NCI-H187 treated with DMSO at 0.1 percent for 48 hours (cell line): ENCODE measurements around the gene MEGF6.

Source experiments
- DNase-seq: peaks from one replicate; lab custom pipeline; 2025; lab: John Stamatoyannopoulos, UW

Gene MEGF6

DNA sequence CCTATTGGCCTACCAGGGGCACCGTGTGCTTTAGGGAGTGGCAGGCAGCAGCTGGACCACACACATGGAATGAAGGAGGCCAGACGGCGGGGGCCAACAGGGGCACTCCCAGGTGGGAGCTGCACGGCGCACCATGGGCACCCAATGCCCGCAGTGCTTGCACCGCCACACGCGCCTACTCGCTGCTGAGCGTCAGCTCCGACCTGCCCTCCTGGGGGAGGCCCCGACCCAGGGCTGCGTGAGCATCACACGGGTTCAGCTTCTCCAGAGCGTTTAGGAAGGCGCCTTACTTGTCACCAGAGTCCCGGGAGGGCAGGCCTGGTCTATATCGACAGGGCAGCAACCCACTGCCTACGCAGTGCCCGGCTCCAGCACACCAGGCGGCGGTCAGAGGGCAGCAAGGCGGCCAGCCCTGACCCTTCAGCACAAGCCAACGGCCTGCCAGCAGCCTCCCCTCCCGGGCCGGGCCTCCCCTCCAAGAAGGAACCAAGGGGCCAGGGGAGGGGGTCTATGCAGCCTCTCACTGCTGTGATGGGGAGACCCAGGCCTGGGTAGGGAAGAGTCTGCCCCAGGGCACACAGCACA, 91.9 kb downstream of the MEGF6 start:
- no peak for DNase-seq

DNA sequence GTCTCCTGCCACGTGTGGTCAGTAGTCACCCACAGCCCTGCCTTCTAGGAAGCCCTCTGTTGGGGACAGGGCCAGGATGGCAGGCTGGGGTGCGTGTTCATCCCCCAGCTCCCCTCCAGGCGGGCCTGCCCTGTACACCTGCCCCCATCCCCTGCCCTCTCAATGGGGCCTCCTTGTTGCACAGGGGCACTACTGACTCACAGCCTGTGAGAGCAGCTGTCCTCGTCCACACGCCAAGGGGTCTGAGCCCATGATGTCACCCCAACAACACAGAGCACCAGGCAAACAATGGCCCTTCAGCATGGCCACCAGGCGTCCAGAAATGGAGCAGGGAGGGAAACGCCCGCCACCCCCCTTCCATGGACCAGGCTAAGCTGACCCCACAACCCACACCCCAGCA, 92.6 kb downstream of the MEGF6 start:
- no peak for DNase-seq

DNA sequence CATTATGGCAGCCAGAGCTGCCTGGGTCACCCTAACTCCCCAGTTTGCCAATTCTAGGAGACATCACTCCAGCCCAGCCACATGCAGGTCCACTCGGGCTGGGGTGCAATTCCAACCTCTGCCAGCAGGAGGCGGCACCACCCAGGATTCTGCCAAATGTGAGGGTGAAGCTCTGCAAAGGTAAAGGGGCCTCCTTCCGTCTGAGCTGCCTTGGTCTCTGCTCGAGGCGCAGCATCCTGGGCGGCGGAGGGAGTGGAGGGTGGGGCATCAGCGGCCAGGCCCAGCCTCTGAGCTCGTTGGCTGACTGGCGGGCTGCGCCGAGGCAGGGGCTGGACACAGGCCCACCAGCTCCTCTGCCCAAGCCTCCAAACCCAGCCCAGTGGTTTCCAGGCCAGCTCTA, 93.1 kb downstream of the MEGF6 start:
- no peak for DNase-seq

DNA sequence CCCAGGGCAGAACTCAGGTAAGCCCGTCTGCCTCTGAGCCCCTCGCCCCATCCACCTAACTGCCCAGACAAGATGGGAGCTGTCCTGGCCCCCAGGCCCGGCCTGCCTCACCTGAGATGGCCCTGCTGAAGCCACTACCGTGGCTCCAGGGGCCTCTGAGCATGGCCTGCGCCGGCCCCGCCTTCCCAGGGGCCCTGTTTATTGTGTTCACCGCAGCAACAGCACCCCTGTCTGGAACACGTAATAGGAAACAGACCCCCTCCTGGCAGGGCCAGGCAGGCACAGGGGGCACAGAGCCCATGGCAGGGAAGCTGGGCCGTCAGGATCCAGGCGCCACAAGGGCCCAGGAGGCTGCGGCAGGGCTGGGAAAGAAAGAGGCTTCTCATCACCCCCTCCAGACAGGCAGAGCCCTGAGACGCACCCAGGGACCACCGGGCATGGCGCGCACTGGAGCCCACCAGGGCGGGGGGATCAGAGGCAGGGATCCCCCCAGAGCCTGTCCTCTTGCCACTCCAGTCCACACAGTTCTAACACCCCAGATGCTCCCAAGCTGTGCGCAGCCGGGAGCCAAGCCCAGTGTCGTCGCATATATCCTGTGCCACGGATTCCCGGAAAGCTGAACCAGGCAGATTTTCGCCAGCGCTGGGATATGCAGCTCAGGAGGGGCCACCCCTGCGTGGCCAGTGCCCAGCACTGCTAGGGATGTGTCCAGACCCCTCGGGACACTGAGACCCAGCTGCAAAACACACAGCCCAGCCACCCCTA, 94.2 kb downstream of the MEGF6 start:
- DNase-seq = no peak

DNA sequence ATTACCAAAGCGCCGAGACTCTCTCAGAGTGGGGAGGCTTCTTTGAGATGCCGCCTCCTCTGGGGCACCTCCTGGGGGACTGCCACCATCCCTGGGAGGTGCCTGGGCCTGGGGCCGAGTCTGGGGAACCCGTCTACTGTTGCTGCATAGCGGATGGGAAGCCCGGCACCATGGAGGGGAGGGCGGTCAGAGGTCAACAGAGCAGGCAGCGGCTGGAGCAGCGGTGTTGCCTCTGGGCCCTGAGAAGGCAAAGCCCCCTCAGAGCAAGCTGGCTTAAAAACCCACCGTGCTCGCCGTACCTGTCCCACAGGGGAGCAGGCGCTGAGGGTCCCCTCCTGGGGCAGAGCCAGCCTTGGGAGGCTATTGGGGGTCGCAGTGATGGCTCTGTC, 94.8 kb downstream of the MEGF6 start:
- no peak for DNase-seq

DNA sequence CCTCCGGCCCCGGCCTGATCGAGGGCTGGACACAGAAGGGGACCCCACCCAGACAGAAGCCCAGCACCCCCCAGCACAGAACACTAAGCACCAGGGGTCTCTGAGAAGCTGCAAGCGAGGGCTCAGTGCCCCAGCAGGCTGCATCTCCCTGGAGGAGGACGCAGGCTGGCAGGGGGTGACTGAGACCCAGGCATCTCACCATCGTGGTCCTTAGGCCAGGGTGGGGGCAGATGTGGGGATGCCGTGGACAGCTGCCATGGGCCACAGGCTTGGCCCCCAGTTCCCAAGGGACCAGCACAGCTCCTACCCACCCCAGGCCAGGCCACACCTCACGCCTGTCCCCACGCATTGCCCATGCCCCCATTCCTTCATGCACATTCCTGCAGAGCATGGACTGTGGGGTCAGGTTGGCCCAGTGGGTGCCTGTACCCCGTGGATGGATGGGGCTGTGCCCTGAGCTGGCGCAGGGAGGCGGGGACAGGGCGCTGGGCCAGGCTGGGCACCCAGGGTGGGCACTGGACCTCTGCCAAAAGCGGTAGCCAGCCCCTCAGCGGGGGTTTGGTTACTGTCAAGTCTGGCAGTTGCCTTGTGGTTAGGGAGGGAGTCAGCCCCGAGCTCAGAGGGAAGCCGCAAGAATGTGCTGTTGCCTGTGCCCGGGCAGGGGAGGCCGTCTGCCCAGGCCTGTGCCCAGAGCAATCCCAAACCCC, 95.4 kb downstream of the MEGF6 start:
- no peak for DNase-seq

DNA sequence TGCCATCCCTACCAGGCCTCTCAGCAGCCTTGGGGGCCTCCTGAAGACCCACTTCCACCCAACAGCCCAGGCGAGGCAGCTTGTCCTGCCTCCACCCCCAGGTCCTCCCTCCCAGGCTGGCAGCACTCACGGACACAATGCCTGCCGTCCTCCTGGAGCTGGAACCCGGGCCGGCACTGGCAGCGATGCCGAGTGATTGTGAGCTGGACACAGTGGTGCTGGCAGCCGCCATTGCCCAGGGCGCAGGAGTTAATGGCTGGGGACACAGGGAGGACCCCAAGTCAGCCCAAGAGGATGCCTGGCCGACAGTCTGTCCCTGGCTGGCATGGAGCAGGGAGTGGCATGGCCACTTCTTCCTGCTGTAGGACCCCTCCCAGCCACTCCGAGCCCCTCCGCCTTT, 96.0 kb downstream of the MEGF6 start:
- DNase-seq = no peak

DNA sequence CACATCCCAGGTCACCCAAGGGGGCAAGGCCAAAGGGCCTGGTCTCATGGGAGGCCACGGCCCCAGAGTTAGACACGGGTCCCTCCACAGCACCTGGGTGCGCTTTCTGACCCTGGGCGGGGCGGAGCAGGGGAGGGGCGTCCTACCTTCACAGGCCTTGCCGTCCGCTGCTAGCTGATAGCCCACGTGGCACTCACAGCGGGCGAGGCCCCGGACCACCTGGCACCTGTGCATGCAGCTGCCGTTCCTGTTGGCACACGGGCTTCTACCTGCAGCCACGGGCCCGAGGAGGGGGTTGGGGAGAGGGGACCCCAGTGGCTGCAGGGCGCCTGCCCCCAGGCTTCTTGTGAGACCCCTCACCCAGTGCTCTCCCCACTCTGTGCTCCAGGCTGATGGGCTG, 96.9 kb downstream of the MEGF6 start:
- no peak for DNase-seq

DNA sequence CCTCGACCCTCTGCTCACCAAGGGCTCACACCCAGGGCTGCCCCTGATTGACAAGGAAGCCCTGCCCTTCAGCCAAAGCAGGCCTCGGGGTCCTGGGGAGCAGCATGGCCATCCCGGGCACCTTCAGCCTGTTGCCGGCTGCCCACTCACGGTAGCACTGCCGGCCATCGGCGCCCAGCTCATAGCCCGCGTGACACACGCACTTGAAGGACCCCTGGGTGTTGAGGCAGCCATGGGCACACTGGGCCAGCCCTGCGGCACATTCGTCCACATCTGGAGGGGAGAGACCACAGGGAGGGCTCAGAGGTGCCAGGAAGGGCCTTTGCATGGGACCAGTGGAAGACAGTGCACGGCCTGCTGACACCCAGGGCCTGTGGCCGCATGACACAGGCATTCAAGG, 99.5 kb downstream of the MEGF6 start:
- no peak for DNase-seq

DNA sequence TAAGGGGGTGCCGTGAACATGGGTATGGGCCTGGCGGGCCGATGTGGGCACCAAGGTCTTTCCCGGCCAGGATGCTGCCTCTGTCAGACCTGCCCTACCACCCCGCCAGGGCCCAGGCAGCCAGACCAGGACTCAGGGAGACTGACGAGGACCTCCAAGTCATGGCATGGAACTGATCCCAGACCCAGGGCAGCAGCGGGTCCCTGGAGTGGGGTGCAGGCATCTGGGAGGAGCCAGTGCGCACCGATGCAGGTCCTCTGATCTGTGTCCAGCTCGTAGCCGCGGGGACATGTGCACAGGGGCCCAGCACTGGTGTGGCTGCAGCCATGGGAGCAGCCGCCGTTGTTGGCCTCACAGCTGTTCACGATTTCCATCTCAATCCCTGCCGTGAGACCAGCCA, 100.0 kb downstream of the MEGF6 start:
- DNase-seq = no peak

DNA sequence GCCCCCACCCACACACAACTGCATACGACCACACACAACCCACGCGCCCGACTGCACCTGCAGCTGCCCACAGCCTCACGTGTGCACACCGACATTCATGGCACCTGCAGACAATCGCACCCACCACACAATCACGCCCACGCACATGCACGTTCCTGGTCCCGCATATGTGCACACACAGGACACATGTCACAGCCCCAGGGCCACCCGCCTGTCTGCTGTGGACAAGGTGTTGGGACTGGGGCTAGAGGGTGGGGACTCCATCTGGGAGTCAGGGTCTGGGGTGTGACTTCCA, 100.4 kb downstream of the MEGF6 start:
- no peak for DNase-seq

DNA sequence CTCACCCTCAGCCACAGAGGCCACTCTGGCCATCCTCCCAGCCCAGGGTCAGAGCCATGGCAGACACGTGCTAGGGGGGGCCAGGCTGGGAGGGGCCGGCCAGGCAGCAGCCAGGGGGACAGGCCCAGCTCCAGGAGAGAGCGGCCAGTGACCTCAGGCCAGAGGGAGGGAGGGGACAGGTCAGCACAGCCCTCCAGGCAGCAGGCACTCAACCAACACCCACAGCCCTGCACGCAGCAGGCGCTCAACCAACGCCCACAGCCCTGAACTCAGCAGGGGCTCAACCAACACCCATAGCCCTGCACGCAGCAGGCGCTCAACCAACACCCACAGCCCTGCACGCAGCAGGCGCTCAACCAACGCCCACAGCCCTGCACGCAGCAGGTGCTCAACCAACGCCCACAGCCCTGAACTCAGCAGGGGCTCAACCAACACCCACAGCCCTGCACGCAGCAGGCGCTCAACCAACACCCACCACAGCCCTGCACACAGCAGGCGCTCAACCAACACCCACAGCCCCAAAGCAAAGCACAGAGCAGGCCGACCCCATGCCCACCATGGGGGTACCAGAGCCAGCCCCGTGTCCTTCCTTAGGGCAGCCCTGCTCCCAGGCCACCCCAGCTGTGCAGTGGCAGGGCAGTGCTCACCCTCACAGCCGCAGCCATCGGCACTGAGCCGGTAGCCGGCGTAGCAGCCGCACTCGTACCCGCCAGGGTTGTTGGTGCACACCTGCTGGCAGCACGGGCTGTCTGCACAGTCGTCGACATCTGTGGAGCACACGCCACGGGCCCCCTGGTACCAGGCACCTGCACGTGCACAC, 101.0 kb downstream of the MEGF6 start:
- no peak for DNase-seq

DNA sequence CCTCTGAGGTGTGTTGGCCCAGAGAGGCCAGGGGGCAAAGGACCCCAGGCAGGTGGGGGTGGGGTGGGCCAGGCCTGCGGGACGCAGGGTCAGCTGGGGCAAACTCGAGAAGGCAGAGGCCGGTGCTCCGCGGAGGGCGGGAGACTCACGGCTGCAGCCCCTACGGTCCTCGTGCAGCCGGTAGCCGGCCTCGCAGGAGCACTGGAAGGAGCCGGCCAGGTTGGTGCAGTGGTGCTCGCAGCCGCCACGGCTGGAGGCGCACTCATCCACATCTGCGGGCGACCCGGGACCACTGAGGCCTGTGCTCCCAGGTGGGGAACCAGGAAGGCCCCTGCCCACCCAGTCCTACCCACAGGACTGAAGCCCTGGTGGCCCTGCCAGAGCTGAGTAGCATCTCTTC, 101.6 kb downstream of the MEGF6 start:
- no peak for DNase-seq

DNA sequence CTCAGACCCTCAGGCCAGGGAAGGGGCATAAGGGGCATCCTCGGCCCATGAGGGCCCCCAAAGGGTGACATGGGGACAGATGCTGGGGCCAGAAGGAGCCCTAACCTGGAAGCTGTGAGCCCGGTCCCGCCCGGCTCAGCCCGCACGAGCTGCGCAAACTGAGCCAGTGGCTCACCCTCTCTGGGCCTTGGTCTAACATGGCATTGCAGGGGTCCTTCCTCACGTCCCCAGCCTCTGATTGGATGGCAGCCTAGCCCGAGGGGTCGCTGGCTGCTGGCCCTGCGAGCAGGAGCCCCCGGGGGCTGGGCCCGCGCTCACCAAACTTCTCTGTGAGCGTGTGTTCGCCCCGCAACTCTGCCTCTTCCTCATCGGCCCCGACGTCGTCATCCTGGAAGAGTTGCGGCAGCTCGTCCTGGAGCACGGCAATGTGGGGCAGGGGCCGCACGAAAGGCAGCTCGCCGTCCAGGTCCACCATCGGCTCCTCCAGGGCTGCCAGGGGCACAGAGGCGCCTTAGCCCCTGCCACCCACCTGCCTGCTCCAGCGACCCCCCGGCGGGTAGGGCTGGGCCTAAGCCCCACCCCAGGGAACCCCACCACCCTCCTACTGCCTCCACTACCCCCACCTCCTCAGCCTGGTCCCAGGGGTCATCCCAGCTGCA, 102.4 kb downstream of the MEGF6 start:
- no peak for DNase-seq

DNA sequence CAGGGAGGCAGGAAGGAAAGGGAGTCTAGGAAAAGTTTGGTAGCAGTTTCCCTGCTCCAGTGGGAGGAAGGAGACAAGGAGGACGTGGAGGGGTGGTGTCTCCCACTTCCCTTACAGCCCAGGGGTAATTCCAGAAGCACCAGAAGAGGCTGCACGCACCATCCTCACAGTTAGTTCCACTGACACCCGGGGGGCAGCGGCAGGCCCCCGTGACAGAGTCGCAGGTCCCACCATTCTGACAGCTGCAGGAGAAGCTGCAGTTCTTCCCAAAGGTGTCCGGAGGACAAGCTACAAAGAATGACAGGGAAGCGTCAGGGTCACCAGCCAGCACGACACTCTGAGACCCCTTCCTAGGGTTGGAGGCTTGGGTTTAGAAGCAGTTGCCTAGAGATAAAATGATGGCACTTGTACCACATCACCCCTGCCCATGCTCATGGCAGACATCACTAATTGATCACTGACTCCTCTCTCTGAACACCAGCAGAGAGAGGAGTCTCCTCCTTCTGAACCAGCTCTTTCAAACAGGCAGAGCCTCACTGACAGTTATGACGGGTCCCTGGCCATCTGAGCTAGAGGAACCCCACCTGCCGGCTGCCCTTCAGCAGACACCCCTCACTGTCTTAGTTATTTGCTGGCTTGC, 103.6 kb downstream of the MEGF6 start:
- DNase-seq = no peak

DNA sequence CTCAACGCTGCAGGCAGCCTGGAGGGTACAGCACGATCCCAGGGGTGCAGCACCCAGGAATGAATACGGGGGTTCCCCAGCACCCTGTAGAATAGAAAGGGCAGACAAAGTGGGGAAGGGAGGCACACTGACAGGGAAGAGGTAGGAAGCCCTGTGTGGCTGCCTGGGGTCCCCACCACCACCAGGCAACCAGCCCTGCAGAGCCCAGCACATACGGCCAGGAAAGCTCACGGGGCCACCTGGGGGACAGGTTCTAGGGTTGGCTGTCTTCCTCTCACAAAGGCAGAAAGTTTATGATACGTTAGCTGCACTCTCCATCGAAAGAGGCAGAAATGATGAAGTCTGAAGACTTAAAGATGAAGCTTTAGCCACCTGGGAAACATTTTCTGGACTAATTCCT, 104.4 kb downstream of the MEGF6 start:
- DNase-seq = no peak

DNA sequence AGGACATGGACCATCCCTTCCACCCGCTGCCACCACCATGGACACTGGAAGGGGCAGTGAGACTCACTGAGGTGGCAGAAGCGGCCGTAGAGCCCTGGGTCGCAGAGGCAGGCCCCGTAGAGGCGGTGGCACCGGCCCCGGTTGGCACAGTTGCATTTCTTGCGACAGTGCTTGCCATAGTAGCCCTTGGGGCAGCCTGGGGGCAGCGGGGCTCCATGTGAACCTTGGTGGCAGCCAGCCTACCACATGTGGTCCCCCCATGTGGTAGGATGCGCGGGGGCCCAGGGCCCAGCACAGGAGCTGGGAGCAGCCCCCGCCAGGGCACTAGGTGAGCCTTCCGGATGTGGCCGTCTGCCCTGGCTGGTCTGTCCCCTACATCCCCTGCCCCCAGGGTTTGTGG, 105.3 kb downstream of the MEGF6 start:
- DNase-seq = no peak

DNA sequence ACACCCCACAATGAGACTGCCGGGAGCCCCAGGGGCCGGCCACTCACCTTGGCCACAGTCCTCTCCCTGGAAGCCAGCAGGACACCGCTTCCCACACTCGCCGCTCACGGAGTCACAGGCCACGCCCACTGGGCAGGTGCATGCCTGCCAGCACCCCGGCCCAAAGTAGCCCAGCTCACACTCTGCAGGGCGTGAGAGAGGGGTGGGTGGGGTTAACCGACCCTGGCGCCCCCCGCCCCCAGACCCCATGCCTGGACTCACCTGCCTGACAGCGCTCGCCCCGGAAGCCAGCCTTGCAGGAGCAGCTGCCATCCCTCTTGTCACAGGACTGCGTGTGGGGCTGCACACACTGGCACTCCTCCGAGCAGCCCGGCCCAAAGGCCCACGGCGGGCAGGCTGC, 106.1 kb downstream of the MEGF6 start:
- DNase-seq = no peak

DNA sequence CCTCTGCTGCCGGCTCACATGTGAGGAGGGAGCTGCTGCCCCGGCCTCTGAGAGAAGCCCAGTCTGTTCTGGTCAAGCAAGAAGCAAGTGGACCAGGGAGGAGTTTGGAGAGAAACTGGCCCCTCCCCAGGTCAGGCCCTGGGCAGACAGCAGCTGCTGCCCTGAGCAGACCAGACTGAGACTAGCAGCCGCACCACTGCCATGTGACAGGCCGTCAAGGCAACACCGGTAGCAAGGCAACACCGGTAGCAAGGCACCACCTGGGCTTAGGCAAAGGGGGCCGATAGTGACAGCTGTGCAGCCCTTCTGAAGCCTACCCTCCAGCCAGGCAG, 106.5 kb downstream of the MEGF6 start:
- no peak for DNase-seq

DNA sequence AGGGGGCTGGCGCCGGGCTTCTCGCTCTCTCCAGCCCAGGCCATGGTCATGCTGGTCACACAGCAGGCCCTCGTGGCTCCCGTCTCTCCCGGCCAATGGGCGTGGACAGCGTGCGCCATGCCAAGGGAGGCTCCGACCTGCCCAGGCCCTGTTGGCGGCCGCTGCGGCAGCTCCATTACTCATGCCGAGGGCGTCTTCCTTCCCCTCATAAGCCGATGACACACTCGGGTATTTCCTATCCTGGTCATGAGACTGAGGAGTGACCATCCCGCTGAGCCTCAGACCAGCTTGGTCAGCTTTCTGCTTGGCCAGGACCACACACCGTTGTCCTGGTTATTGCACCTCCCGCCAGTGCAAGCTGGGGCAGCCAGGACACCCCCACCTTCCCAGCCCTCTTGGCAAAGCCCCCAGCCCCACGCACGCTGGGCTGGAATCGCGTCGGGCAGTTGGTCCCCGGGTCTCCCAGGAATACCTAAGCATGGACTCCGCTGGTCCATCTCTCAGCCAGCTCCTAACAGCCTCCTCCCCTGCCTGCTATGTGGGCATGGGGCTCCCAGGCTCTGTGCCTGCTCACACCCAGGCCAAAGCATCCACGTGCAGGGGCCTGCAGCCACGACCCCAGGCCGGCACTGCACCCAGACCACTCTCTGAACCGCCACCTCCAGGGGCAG, 107.0 kb downstream of the MEGF6 start:
- DNase-seq = no peak

DNA sequence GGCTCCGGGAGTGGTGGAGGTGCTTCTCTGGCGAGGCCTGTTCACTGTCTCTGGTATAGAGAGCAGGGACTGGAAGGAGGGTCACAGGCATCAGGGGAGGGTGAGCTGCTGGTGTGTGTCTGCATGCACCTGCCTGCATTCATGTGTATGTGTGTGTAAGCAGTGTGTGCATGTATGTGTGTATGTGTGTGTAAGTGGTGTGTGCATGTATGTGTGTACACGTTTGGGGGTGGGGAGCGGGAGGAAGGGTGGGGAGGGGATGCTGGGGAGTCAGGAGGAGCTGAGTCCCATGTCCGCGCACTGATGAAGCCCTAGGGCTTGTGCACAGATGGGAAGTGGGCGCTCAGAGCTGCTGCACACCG, 107.8 kb downstream of the MEGF6 start:
- DNase-seq = no peak
